Sigmoid colon (tissue), 7 donors: ENCODE measurements around the gene TNRC6A. TPM values are rescaled to one million over a fixed set of nuclear protein-coding genes. Genes with fewer than 3 reads are reported as not detected.

Experiments
- DNase-seq: peaks from one replicate; pipeline ENCODE4 v3.0.0-alpha.2; 2019
- H3K27ac ChIP-seq, 4 donors: fragments of 200-600 bp; sonication (generic); one replicate each; pipeline ENCODE4 v1.5.1; 2016 to 2019; ENCODE audit warnings: mild to moderate bottlenecking in 1 of 4
- H3K27me3 ChIP-seq, 3 donors: fragments of 200-600 bp; sonication (generic); one replicate each; pipeline ENCODE4 v1.5.1; 2019; ENCODE audit warnings: mild to moderate bottlenecking in 1 of 3
- H3K36me3 ChIP-seq, 4 donors: fragments of 200-600 bp; sonication (generic); one replicate each; pipeline ENCODE4 v1.5.1; 2016 to 2019
- H3K4me1 ChIP-seq, 4 donors: fragments of 200-600 bp; sonication (generic); one replicate each; pipeline ENCODE4 v1.5.1; 2017 to 2019
- H3K4me3 ChIP-seq, 4 donors: fragments of 200-600 bp; sonication (generic); one replicate each; pipeline ENCODE4 v1.5.1; 2017 to 2019; ENCODE audit warnings: mild to moderate bottlenecking in 2 of 4, moderate library complexity in 1 of 4
- H3K9me3 ChIP-seq, 4 donors: fragments of 200-600 bp in 3 of 4; sonication (generic) in 3 of 4; one replicate each; pipeline versions ENCODE4 v1.5.1 to v1.6.1; 2013 to 2019
- EP300 ChIP-seq, 4 donors: sonication (generic); formaldehyde crosslinking; IDR thresholded peaks; one replicate each; pipeline ENCODE4 v1.6.1; 2017; ENCODE audit warnings: antibody characterized with exemption in 4 of 4
- POLR2A ChIP-seq, 2 donors: fragments of 450-650 bp; IDR thresholded peaks; one replicate each; pipeline ENCODE4 v1.6.1; 2016; ENCODE audit warnings: antibody characterized with exemption in 2 of 2, mild to moderate bottlenecking in 2 of 2, moderate library complexity in 2 of 2
- POLR2AphosphoS5 ChIP-seq, 4 donors: sonication (generic); formaldehyde crosslinking; IDR thresholded peaks; one replicate each; pipeline ENCODE4 v1.6.1; 2017; ENCODE audit warnings: antibody characterized with exemption in 4 of 4
- WGBS, 2 donors: extraction: QIAGEN DNeasy Blood & Tissue Kit; methylation state at CpG; one replicate each; pipeline ENCODE4 v1.1.7; 2013; 5-methylcytosine and 5-hydroxymethylcytosine counted together
- intact Hi-C: fragments of 100-400 bp; cut with DNase I; formaldehyde crosslinking; loops from one replicate; pipeline ENCODE4 v1.15.1; 2023
- polyA plus RNA-seq, 3 donors: library from polyadenylated mRNA; stranded (reverse); fragments of 200-250 nt; gene quantifications; one replicate each; pipeline ENCODE4 v1.2.3, GENCODE V29; 2013
- total RNA-seq, 4 donors: library from RNA; depleted of rRNA; stranded (reverse); fragments of >200 nt; gene quantifications; one replicate each; pipeline ENCODE4 v1.1.0, GENCODE V29; 2016
- TF ChIP-seq, protein P1 (sequence below), 4 experiments: fragments of 450-650 bp in 3 of 4; fragments of 200-600 bp in 1 of 4; IDR thresholded peaks; one replicate each; pipeline ENCODE4 v1.5.1; 2016 to 2019; ENCODE audit warnings: antibody characterized with exemption in 4 of 4, mild to moderate bottlenecking in 3 of 4, moderate library complexity in 2 of 4
- donor health status: healthy with polysubstance abuse.
- donor health status: Bipolar disorder and iron deficiency.
- donor health status: healthy.

TNRC6A gene
- total and polyA plus RNA-seq, 7 donors = 4.6 to 129 (median 42.8) TPM

DNA sequence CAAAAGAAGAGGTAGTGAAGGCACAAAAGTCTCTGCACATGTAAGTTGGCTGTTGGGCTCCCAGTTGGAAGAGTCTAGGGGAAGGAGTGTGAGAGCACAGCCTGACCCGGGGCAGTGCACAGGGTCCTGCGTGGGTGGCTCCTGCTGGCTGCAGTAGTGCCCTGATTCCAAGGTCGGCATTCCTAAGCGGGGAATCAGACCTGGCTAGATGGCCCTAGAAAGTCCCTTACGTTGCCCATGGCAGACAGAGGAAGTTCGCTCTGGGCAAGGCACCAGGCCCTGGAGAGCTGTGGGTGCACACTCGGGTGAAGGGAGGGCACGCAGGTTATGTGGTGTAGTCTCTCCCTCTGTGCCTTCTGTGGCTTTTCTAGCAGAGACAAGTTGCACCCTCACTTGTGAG is 93.5 kb downstream of the TNRC6A start:
- peak overlapping the region in 3 of 4 donors; percentile 55 to 72 (median 70) for H3K27ac ChIP-seq
- intact Hi-C loops = no loop called here

DNA sequence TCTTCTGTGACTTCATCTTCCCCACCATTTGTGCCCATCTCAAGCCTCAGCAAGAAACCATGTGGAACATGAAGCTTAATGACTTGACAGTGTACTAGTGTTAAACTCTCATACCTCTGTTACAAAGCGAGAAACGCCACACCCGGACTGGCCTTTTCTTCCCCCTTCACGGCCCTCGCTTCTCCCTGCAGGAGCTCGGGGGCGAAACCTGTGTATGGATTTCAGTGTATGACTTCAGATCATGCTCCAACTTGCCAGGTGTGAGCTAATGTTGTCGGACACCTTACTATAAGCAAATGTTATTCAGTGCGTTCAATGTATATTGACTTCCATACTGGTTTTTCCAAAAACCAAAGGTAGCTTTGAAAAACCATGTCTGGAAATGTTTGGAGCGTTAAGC is 96.2 kb downstream of the TNRC6A start:
- H3K4me1 ChIP-seq = peaks cover 0 to 15% (median 7%) of the 10 kb centered on the region in 4 donors
- intact Hi-C loops = no loop called here
- H3K27ac ChIP-seq = peak overlapping the region in 2 of 4 donors; percentile 12 to 36
- H3K4me3 ChIP-seq = no peak overlapping the region
- 92% methylated on average over 10 of the region's 10 CpGs for WGBS, 2 donors
- no peak for DNase-seq
- H3K9me3 ChIP-seq = no peaks in the 10 kb centered on the region
- H3K36me3 ChIP-seq = peaks cover 29 to 75% (median 46%) of the 10 kb centered on the region in 4 donors
- TF ChIP-seq POLR2A (IDR thresholded peaks at IDR 0.05) (no peak), POLR2AphosphoS5 (IDR thresholded peaks at IDR 0.05) (peak in 1 of 4 donors; percentile 8)
- H3K27me3 ChIP-seq = no peaks in the 10 kb centered on the region

More for the DNA sequence above, 93.5 kb downstream of the TNRC6A start:
- WGBS, 2 donors = 93 to 95% methylated on average over 8 of the region's 8 CpGs
- peaks cover 0 to 20% (median 7%) of the 10 kb centered on the region in 4 donors for H3K4me1 ChIP-seq
- H3K36me3 ChIP-seq = peaks cover 50 to 92% (median 56%) of the 10 kb centered on the region in 4 donors
- no peak overlapping the region for H3K4me3 ChIP-seq
- TF ChIP-seq, protein P1, sequence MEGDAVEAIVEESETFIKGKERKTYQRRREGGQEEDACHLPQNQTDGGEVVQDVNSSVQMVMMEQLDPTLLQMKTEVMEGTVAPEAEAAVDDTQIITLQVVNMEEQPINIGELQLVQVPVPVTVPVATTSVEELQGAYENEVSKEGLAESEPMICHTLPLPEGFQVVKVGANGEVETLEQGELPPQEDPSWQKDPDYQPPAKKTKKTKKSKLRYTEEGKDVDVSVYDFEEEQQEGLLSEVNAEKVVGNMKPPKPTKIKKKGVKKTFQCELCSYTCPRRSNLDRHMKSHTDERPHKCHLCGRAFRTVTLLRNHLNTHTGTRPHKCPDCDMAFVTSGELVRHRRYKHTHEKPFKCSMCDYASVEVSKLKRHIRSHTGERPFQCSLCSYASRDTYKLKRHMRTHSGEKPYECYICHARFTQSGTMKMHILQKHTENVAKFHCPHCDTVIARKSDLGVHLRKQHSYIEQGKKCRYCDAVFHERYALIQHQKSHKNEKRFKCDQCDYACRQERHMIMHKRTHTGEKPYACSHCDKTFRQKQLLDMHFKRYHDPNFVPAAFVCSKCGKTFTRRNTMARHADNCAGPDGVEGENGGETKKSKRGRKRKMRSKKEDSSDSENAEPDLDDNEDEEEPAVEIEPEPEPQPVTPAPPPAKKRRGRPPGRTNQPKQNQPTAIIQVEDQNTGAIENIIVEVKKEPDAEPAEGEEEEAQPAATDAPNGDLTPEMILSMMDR (IDR thresholded peaks at IDR 0.05) = no peak
- TF ChIP-seq POLR2A (IDR thresholded peaks at IDR 0.05) = no peak
- no peak for TF ChIP-seq POLR2AphosphoS5 (IDR thresholded peaks at IDR 0.05)
- TF ChIP-seq EP300 (IDR thresholded peaks at IDR 0.05) = no peak
- DNase-seq = no peak
- H3K27me3 ChIP-seq = no peaks in the 10 kb centered on the region
- no peaks in the 10 kb centered on the region for H3K9me3 ChIP-seq

DNA sequence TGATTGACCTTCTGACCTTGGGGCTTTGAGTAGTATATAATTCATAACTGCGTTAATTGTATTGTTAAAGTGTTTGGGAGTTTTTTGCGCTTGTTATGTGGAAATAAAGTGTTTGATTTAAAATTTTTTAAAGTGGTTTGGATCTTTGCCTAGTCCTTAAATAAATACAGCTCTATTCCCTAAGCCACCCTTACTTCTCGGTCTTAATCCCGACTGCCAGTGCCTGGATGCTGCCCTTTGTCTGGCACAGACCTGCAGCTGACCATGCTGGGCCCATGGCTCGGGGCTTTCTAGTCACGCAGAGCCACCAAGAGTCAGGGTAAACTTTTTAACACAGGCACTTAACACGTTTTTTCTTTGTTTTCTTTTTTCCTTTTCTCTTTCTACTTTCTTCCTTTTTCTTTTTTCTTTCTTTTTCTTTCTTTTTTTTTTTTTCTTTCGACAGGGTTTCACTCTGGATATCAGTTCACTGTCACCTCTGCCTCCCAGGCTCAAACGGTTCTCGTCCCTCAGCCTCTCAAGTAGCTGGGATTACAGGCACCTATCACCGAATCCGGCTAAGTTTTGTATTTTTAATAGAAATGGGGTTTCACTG is 96.7 kb downstream of the TNRC6A start:
- intact Hi-C loops = no loop called here
- DNase-seq = no peak

DNA sequence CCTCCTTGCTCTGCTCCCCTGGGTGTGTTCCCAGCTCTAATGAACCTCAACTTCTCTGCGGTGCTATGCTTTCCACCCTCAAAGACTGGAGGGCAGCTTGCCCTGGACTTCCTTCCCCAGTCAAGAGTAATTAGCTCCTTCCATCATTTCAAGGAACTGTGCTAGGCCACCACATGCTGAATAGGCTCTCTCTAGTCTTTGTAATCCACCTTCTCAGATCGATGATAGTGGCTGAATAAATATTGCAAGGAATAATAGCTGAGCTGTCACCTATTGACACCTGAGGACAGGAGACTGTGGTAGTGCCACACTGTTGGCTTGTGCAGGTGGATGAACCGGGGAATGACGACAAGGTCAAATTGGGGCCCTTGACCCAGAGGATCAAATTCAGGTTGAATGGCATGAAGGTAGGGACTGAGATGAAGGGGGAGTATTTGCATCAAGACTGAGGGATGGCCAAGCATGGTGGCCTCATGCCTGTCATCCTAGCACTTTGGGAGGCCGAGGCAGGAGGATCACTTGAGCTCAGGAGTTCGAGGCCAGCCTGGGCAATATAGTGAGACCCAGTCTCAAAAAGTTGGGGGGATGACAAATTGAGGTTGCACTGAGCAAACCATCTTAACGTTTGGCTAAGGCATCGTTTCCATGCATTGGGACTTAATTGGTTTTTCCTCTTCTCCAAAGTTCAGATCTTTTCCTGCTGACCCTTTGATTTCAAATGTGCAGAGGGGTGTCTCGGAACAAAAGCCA is 97.5 kb downstream of the TNRC6A start:
- intact Hi-C loops = no loop called here
- Histone ChIP-seq H3K27ac (peak overlapping the region in 2 of 4 donors; percentile 6 to 7), H3K4me3 (no peak overlapping the region), H3K36me3 (peaks cover 16 to 62% (median 37%) of the 10 kb centered on the region in 4 donors), H3K9me3 (no peaks in the 10 kb centered on the region), H3K27me3 (no peaks in the 10 kb centered on the region), H3K4me1 (peaks cover 0 to 12% (median 5%) of the 10 kb centered on the region in 4 donors)
- DNase-seq = no peak
- TF ChIP-seq EP300 (IDR thresholded peaks at IDR 0.05) = no peak
- TF ChIP-seq POLR2AphosphoS5 (IDR thresholded peaks at IDR 0.05) = peak in 2 of 4 donors; percentile 5 to 13
- WGBS, 2 donors = 94 to 97% methylated on average over 9 of the region's 9 CpGs

More for the DNA sequence above, 96.7 kb downstream of the TNRC6A start:
- peak overlapping the region in 2 of 4 donors; percentile 12 to 36 for H3K27ac ChIP-seq
- H3K4me1 ChIP-seq = peaks cover 0 to 15% (median 7%) of the 10 kb centered on the region in 4 donors
- TF ChIP-seq POLR2A (IDR thresholded peaks at IDR 0.05) = no peak
- TF ChIP-seq EP300 (IDR thresholded peaks at IDR 0.05) = no peak
- no peak for TF ChIP-seq POLR2AphosphoS5 (IDR thresholded peaks at IDR 0.05)
- TF ChIP-seq, protein P1 (IDR thresholded peaks at IDR 0.05) = no peak
- no peak overlapping the region for H3K4me3 ChIP-seq
- H3K36me3 ChIP-seq = peaks cover 24 to 70% (median 43%) of the 10 kb centered on the region in 4 donors
- WGBS, 2 donors = 85% methylated on average over 12 of the region's 12 CpGs
- H3K27me3 ChIP-seq = no peaks in the 10 kb centered on the region
- H3K9me3 ChIP-seq = no peaks in the 10 kb centered on the region

DNA sequence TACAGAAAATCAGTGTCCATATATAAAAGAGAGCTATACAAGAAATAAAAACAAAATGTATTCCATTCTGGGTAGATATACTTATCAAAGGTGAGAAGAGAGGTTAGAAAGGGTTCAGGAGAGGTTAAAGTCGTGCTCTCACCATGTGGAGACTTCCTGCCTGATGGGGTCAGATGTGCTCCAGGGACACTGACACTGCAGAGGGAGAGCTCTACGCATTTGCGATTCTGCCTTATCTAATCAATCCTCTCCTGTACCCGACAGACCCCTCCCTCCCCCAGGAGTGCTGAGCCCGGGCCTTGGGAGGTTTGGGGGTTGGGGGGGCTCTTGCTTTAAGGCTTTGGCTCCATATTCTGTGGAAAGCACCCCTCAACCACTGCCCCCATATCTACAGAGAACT is 99.7 kb downstream of the TNRC6A start:
- H3K9me3 ChIP-seq = no peaks in the 10 kb centered on the region
- no peak overlapping the region for H3K4me3 ChIP-seq
- H3K27me3 ChIP-seq = no peaks in the 10 kb centered on the region
- WGBS, 2 donors = 60 to 72% methylated on average over 5 of the region's 5 CpGs
- TF ChIP-seq POLR2AphosphoS5 (IDR thresholded peaks at IDR 0.05) (peak in 2 of 4 donors; percentile 20 to 23), EP300 (IDR thresholded peaks at IDR 0.05) (no peak), POLR2A (IDR thresholded peaks at IDR 0.05) (no peak)
- TF ChIP-seq, protein P1 (IDR thresholded peaks at IDR 0.05) = no peak
- DNase-seq = no peak
- intact Hi-C loops = no loop called here
- H3K4me1 ChIP-seq = peaks cover 0 to 1% (median 0%) of the 10 kb centered on the region in 4 donors
- H3K36me3 ChIP-seq = peaks cover 4 to 40% (median 25%) of the 10 kb centered on the region in 4 donors
- H3K27ac ChIP-seq = no peak overlapping the region
